Prostate gland (tissue), 1 donor: ENCODE data around the gene GALNT13.

Source experiments
- POLR2A ChIP-seq: fragments of 450-650 bp; IDR thresholded peaks from one replicate; pipeline ENCODE4 v1.6.1; 2016; ENCODE audit warnings: antibody characterized with exemption, mild to moderate bottlenecking
- POLR2AphosphoS5 ChIP-seq: sonication (generic); formaldehyde crosslinking; IDR thresholded peaks from one replicate; pipeline ENCODE4 v1.6.1; 2017; ENCODE audit warnings: antibody characterized with exemption

DNA sequence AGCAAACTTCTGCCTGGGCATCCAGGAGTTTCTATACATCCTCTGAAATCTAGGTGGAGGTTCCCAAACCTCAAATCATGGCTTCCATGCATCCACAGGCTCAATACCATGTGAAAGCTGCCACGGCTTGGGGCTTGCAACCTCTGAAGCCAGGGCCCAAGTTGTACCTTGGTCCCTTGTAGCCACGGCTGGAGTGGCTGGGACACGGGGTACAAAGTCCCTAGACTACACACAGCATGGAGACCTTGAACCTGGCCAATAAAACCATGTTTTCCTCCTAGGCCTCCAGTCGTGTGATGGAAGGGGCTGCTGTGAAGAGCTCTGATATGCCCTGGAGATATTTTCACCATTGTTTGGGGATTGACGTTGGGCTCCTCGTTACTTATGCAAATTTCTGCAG, 43.4 kb upstream of the GALNT13 start:
- TF ChIP-seq POLR2AphosphoS5 (no peak), POLR2A (no peak)
